Measurements from ENCODE around the gene MOGAT3.
A peak's percentile ranks its signal among the peaks of the same experiment; 100 is the strongest.

Gene MOGAT3

GRCh38 chr7:101233907-101234547 lies 33.2 kb upstream of the MOGAT3 start:
- Histone ChIP-seq H3K4me3 (ENCODE audit: insufficient read depth, low read depth, low read length) (no peak overlapping the region), H3K27ac (ENCODE audit: insufficient read depth, low read depth, low read length, poor library complexity, severe bottlenecking) (no peak overlapping the region), H3K9me3 (ENCODE audit: control insufficient read depth, low read length) (no peaks in the 10 kb centered on the region), H3K36me3 (ENCODE audit: control insufficient read depth, insufficient read depth, low read length) (peaks cover 4% of the 10 kb centered on the region), H3K4me1 (ENCODE audit: control insufficient read depth, insufficient read depth, low read length) (peaks cover 22% of the 10 kb centered on the region), H3K27me3 (ENCODE audit: control insufficient read depth, insufficient read depth, low read length, poor library complexity, severe bottlenecking) (peaks cover 5% of the 10 kb centered on the region)
- 90 to 93% methylated on average over 21 of the region's 21 CpGs for WGBS, 2 experiments

- Histone ChIP-seq H3K36me3 (ENCODE audit: control insufficient read depth, insufficient read depth, low read length) (no peaks in the 10 kb centered on the region), H3K9me3 (ENCODE audit: control insufficient read depth, low read length) (no peaks in the 10 kb centered on the region), H3K27ac (ENCODE audit: insufficient read depth, low read depth, low read length, poor library complexity, severe bottlenecking) (no peak overlapping the region), H3K4me1 (ENCODE audit: control insufficient read depth, insufficient read depth, low read length) (peaks cover 14% of the 10 kb centered on the region), H3K4me3 (ENCODE audit: insufficient read depth, low read depth, low read length) (peak overlapping the region; percentile 33), H3K27me3 (ENCODE audit: control insufficient read depth, insufficient read depth, low read length, poor library complexity, severe bottlenecking) (peaks cover 5% of the 10 kb centered on the region)
- WGBS, 2 experiments = 4 to 5% methylated on average over 52 of the region's 52 CpGs
Measured at GRCh38 chr7:101232141-101232850, 31.5 kb upstream of the MOGAT3 start.

GRCh38 chr7:101231644-101232043 lies 30.8 kb upstream of the MOGAT3 start:
- Histone ChIP-seq H3K4me1 (ENCODE audit: control insufficient read depth, insufficient read depth, low read length) (peaks cover 14% of the 10 kb centered on the region), H3K9me3 (ENCODE audit: control insufficient read depth, low read length) (no peaks in the 10 kb centered on the region), H3K27me3 (ENCODE audit: control insufficient read depth, insufficient read depth, low read length, poor library complexity, severe bottlenecking) (peaks cover 5% of the 10 kb centered on the region), H3K27ac (ENCODE audit: insufficient read depth, low read depth, low read length, poor library complexity, severe bottlenecking) (no peak overlapping the region), H3K36me3 (ENCODE audit: control insufficient read depth, insufficient read depth, low read length) (no peaks in the 10 kb centered on the region), H3K4me3 (ENCODE audit: insufficient read depth, low read depth, low read length) (no peak overlapping the region)
- 84 to 86% methylated on average over 7 of the region's 7 CpGs for WGBS, 2 experiments

GRCh38 chr7:101226721-101227120 lies 25.9 kb upstream of the MOGAT3 start:
- H3K27ac ChIP-seq (ENCODE audit: insufficient read depth, low read depth, low read length, poor library complexity, severe bottlenecking) = no peak overlapping the region
- H3K4me3 ChIP-seq (ENCODE audit: insufficient read depth, low read depth, low read length) = no peak overlapping the region
- WGBS, 2 experiments = 93% methylated on average over 9 of the region's 9 CpGs
- peaks cover 7% of the 10 kb centered on the region for H3K36me3 ChIP-seq (ENCODE audit: control insufficient read depth, insufficient read depth, low read length)
- peaks cover 2% of the 10 kb centered on the region for H3K4me1 ChIP-seq (ENCODE audit: control insufficient read depth, insufficient read depth, low read length)
- no peaks in the 10 kb centered on the region for H3K27me3 ChIP-seq (ENCODE audit: control insufficient read depth, insufficient read depth, low read length, poor library complexity, severe bottlenecking)
- H3K9me3 ChIP-seq (ENCODE audit: control insufficient read depth, low read length) = no peaks in the 10 kb centered on the region

GRCh38 chr7:101225650-101226049 lies 24.8 kb upstream of the MOGAT3 start:
- H3K27ac ChIP-seq (ENCODE audit: insufficient read depth, low read depth, low read length, poor library complexity, severe bottlenecking) = no peak overlapping the region
- H3K27me3 ChIP-seq (ENCODE audit: control insufficient read depth, insufficient read depth, low read length, poor library complexity, severe bottlenecking) = no peaks in the 10 kb centered on the region
- H3K4me1 ChIP-seq (ENCODE audit: control insufficient read depth, insufficient read depth, low read length) = no peaks in the 10 kb centered on the region
- peaks cover 7% of the 10 kb centered on the region for H3K36me3 ChIP-seq (ENCODE audit: control insufficient read depth, insufficient read depth, low read length)
- WGBS, 2 experiments = 88 to 95% methylated on average over 6 of the region's 6 CpGs
- H3K9me3 ChIP-seq (ENCODE audit: control insufficient read depth, low read length) = no peaks in the 10 kb centered on the region
- H3K4me3 ChIP-seq (ENCODE audit: insufficient read depth, low read depth, low read length) = no peak overlapping the region

GRCh38 chr7:101223528-101223927 lies 22.7 kb upstream of the MOGAT3 start:
- H3K4me3 ChIP-seq (ENCODE audit: insufficient read depth, low read depth, low read length) = no peak overlapping the region
- H3K9me3 ChIP-seq (ENCODE audit: control insufficient read depth, low read length) = no peaks in the 10 kb centered on the region
- peaks cover 7% of the 10 kb centered on the region for H3K36me3 ChIP-seq (ENCODE audit: control insufficient read depth, insufficient read depth, low read length)
- no peaks in the 10 kb centered on the region for H3K27me3 ChIP-seq (ENCODE audit: control insufficient read depth, insufficient read depth, low read length, poor library complexity, severe bottlenecking)
- WGBS, 2 experiments = 95 to 98% methylated on average over 15 of the region's 15 CpGs
- H3K27ac ChIP-seq (ENCODE audit: insufficient read depth, low read depth, low read length, poor library complexity, severe bottlenecking) = no peak overlapping the region
- peaks cover 5% of the 10 kb centered on the region for H3K4me1 ChIP-seq (ENCODE audit: control insufficient read depth, insufficient read depth, low read length)

GRCh38 chr7:101222275-101222830 lies 21.5 kb upstream of the MOGAT3 start:
- Histone ChIP-seq H3K4me3 (ENCODE audit: insufficient read depth, low read depth, low read length) (no peak overlapping the region), H3K36me3 (ENCODE audit: control insufficient read depth, insufficient read depth, low read length) (peaks cover 7% of the 10 kb centered on the region), H3K4me1 (ENCODE audit: control insufficient read depth, insufficient read depth, low read length) (peaks cover 5% of the 10 kb centered on the region), H3K27ac (ENCODE audit: insufficient read depth, low read depth, low read length, poor library complexity, severe bottlenecking) (no peak overlapping the region), H3K27me3 (ENCODE audit: control insufficient read depth, insufficient read depth, low read length, poor library complexity, severe bottlenecking) (no peaks in the 10 kb centered on the region), H3K9me3 (ENCODE audit: control insufficient read depth, low read length) (no peaks in the 10 kb centered on the region)
- WGBS, 2 experiments = 90 to 91% methylated on average over 27 of the region's 27 CpGs

- H3K4me3 ChIP-seq (ENCODE audit: insufficient read depth, low read depth, low read length) = no peak overlapping the region
- no peaks in the 10 kb centered on the region for H3K27me3 ChIP-seq (ENCODE audit: control insufficient read depth, insufficient read depth, low read length, poor library complexity, severe bottlenecking)
- WGBS, 2 experiments = 92 to 97% methylated on average over 5 of the region's 5 CpGs
- no peaks in the 10 kb centered on the region for H3K9me3 ChIP-seq (ENCODE audit: control insufficient read depth, low read length)
- H3K36me3 ChIP-seq (ENCODE audit: control insufficient read depth, insufficient read depth, low read length) = peaks cover 10% of the 10 kb centered on the region
- H3K27ac ChIP-seq (ENCODE audit: insufficient read depth, low read depth, low read length, poor library complexity, severe bottlenecking) = no peak overlapping the region
- peaks cover 14% of the 10 kb centered on the region for H3K4me1 ChIP-seq (ENCODE audit: control insufficient read depth, insufficient read depth, low read length)
Measured at GRCh38 chr7:101220295-101220694, 19.5 kb upstream of the MOGAT3 start.

- no peak overlapping the region for H3K27ac ChIP-seq (ENCODE audit: insufficient read depth, low read depth, low read length, poor library complexity, severe bottlenecking)
Measured at GRCh38 chr7:101218236-101219125, 17.6 kb upstream of the MOGAT3 start.

More at GRCh38 chr7:101218236-101219125, 17.6 kb upstream of the MOGAT3 start:
- Histone ChIP-seq H3K4me3 (ENCODE audit: insufficient read depth, low read depth, low read length) (peak overlapping the region; percentile 69), H3K27me3 (ENCODE audit: control insufficient read depth, insufficient read depth, low read length, poor library complexity, severe bottlenecking) (no peaks in the 10 kb centered on the region), H3K9me3 (ENCODE audit: control insufficient read depth, low read length) (no peaks in the 10 kb centered on the region), H3K4me1 (ENCODE audit: control insufficient read depth, insufficient read depth, low read length) (peaks cover 14% of the 10 kb centered on the region), H3K36me3 (ENCODE audit: control insufficient read depth, insufficient read depth, low read length) (peaks cover 4% of the 10 kb centered on the region)
- WGBS, 2 experiments = 13 to 14% methylated on average over 26 of the region's 26 CpGs
